CD4-positive, CD25-positive, alpha-beta regulatory T cell (primary cell): ENCODE results near the gene RPH3AL. TPM values are rescaled to one million over a fixed set of nuclear protein-coding genes. Genes with fewer than 3 reads are reported as not detected.
"Not testable (repeated sequence)": the region's sequence is repeated elsewhere in the genome, so short reads cannot be mapped to it uniquely, and the experiment has no call there.

Source experiments
- ATAC-seq, 2 donors: fragments of 150-1000 bp; cut with Tn5 transposase; one replicate each; pipeline ENCODE4 v1.10.0; 2021; ENCODE audit warnings: low read depth in 2 of 2, moderate number of reproducible peaks in 2 of 2, moderate library complexity in 1 of 2
- DNase-seq, 3 donors: peaks; one replicate each; pipeline versions ENCODE4 v3.0.0 to v3.0.0-alpha.2; 2012 to 2022; ENCODE audit warnings: mixed read lengths in 1 of 3
- H3K27ac ChIP-seq: one replicate; pipeline ENCODE4 v1.7.0; 2013; ENCODE audit warnings: mild to moderate bottlenecking, low read length; ENCODE audit not compliant: insufficient read depth, poor library complexity, severe bottlenecking
- H3K27me3 ChIP-seq: one replicate; pipeline ENCODE4 v1.7.0; 2013; ENCODE audit warnings: low read length; ENCODE audit not compliant: control insufficient read depth, insufficient read depth
- H3K36me3 ChIP-seq: one replicate; pipeline ENCODE4 v1.7.0; 2013; ENCODE audit warnings: mild to moderate bottlenecking, low read length, moderate library complexity; ENCODE audit not compliant: control insufficient read depth, insufficient read depth
- H3K4me1 ChIP-seq: 2 replicates; pipeline ENCODE4 v1.7.0; 2013; ENCODE audit warnings: mild to moderate bottlenecking, low read length; ENCODE audit not compliant: insufficient read depth, control insufficient read depth, poor library complexity, severe bottlenecking
- H3K4me3 ChIP-seq: one replicate; pipeline ENCODE4 v1.7.0; 2013; ENCODE audit warnings: low read depth, mild to moderate bottlenecking, low read length, moderate library complexity
- H3K9me3 ChIP-seq, 2 experiments: 1 replicate in 1 of 2; 2 replicates in 1 of 2; pipeline ENCODE4 v1.7.0; 2013; ENCODE audit warnings: low read length in 2 of 2, mild to moderate bottlenecking in 1 of 2, moderate library complexity in 1 of 2; ENCODE audit not compliant: control insufficient read depth in 2 of 2
- H3K27ac Mint-ChIP-seq, 3 donors: one replicate each; pipeline ENCODE4 v1.8.0; 2020 to 2022; ENCODE audit warnings: mild to moderate bottlenecking in 3 of 3, mixed read lengths in 3 of 3, moderate library complexity in 2 of 3
- H3K27me3 Mint-ChIP-seq: one replicate; pipeline ENCODE4 v1.8.0; 2022; ENCODE audit warnings: mild to moderate bottlenecking, mixed read lengths
- H3K36me3 Mint-ChIP-seq: one replicate; pipeline ENCODE4 v1.8.0; 2020; ENCODE audit warnings: mixed read lengths
- H3K4me1 Mint-ChIP-seq, 4 donors: one replicate each; pipeline ENCODE4 v1.8.0; 2020 to 2022; ENCODE audit warnings: mixed read lengths in 4 of 4, mild to moderate bottlenecking in 1 of 4
- H3K4me3 Mint-ChIP-seq, 4 donors: one replicate each; pipeline ENCODE4 v1.8.0; 2020 to 2022; ENCODE audit warnings: mild to moderate bottlenecking in 4 of 4, mixed read lengths in 4 of 4, moderate library complexity in 3 of 4
- H3K9me3 Mint-ChIP-seq, 7 donors: one replicate each; pipeline ENCODE4 v1.8.0; 2020 to 2022; ENCODE audit warnings: mixed read lengths in 7 of 7, mild to moderate bottlenecking in 3 of 7, moderate library complexity in 2 of 7
- polyA plus RNA-seq, 4 donors: library from polyadenylated mRNA; unstranded; fragments of 300-500 nt; fragmentation: Illumina TruSeq; gene quantifications; one replicate each; pipeline ENCODE4 v1.2.3, GENCODE V29; 2021
- total RNA-seq: library from RNA; stranded (reverse); gene quantifications from one replicate; pipeline ENCODE4 v1.2.3, GENCODE V29; 2022

RPH3AL gene
- total and polyA plus RNA-seq, 5 donors from 2014 or later = 0.65 to 5.6 (median 3.0) TPM

- Mint-ChIP-seq H3K4me1 (peaks cover 0 to 9% (median 0%) of the 10 kb centered on the region in 4 donors), H3K36me3 (peaks cover 8% of the 10 kb centered on the region), H3K4me3 (peak overlapping the region in 2 of 4 donors; percentile 73 to 79), H3K27me3 (no peaks in the 10 kb centered on the region), H3K9me3 (no peaks in the 10 kb centered on the region), H3K27ac (peak overlapping the region in 2 of 3 donors; percentile 60 to 82)
- Histone ChIP-seq H3K4me3 (no peak overlapping the region), H3K27ac (no peak overlapping the region), H3K4me1 (no peaks in the 10 kb centered on the region), H3K27me3 (no peaks in the 10 kb centered on the region), H3K9me3 (no peaks in the 10 kb centered on the region), H3K36me3 (no peaks in the 10 kb centered on the region)
- no peak for DNase-seq
- no peak for ATAC-seq
These were observed 136.0 kb downstream of the RPH3AL start for GRCh38 chr17:216625-217024.

DNA sequence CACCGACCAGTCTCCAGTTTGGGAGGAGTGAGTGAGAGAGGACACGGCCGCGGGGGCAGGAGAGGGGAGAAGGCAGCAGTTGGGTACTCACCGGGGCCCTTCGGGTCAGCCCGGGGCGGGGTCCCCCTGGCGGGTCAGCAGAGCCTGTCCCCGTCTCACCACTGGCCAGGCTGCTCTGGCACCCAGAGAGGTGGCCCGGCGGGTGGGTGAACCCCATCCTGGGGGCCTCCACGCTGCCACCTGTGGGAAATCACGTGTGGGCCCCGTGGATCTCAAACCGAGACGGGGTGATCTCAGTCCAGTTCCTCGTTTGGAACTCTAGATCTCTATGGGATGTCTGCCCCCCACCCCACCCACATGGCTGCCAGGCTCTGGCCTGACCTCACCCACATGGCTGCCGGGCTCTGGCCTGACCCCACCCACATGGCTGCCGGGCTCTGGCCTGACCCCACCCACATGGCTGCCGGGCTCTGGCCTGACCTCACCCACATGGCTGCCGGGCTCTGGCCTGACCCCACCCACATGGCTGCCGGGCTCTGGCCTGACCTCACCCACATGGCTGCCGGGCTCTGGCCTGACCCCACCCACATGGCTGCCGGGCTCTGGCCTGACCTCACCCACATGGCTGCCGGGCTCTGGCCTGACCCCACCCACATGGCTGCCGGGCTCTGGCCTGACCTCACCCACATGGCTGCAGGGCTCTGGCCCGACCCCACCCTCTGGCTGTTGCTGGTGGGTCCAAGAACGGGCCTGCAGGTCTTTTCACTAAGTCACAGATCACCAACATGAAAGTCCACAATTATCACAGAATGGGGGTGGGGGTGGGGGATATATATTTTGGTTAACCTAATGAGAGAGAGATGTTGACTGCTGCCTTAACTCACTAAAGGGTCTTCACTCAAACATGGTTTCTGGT lies 136.8 kb downstream of the RPH3AL start:
- H3K4me3 ChIP-seq, H3K27me3 ChIP-seq: not testable (repeated sequence)

GRCh38 chr17:214881-215331 lies 137.7 kb downstream of the RPH3AL start:
- H3K36me3 ChIP-seq = no peaks in the 10 kb centered on the region
- H3K27ac ChIP-seq = no peak overlapping the region
- no peaks in the 10 kb centered on the region for H3K27me3 ChIP-seq
- peak overlapping the region in 1 of 3 donors; percentile 75 for H3K27ac Mint-ChIP-seq
- no peak overlapping the region for H3K4me3 ChIP-seq
- H3K27me3 Mint-ChIP-seq = peaks cover 4% of the 10 kb centered on the region
- H3K4me3 Mint-ChIP-seq = peak overlapping the region in 2 of 4 donors; percentile 63 to 79
- DNase-seq = no peak
- ATAC-seq = no peak
- peaks cover 8% of the 10 kb centered on the region for H3K36me3 Mint-ChIP-seq
- no peaks in the 10 kb centered on the region for H3K4me1 ChIP-seq
- peaks cover 0 to 9% (median 0%) of the 10 kb centered on the region in 4 donors for H3K4me1 Mint-ChIP-seq
- H3K9me3 Mint-ChIP-seq = no peaks in the 10 kb centered on the region
- H3K9me3 ChIP-seq = no peaks in the 10 kb centered on the region

More for the DNA sequence above, 136.8 kb downstream of the RPH3AL start:
- not testable (repeated sequence) for H3K9me3 ChIP-seq, H3K27me3 Mint-ChIP-seq, DNase-seq, H3K36me3 ChIP-seq, H3K4me1 ChIP-seq, H3K9me3 Mint-ChIP-seq, H3K4me1 Mint-ChIP-seq, ATAC-seq, H3K36me3 Mint-ChIP-seq, H3K27ac ChIP-seq
- H3K27ac Mint-ChIP-seq = peak overlapping the region in 2 of 3 donors; percentile 60 to 82
- H3K4me3 Mint-ChIP-seq = peak overlapping the region in 2 of 4 donors; percentile 73 to 79

DNA sequence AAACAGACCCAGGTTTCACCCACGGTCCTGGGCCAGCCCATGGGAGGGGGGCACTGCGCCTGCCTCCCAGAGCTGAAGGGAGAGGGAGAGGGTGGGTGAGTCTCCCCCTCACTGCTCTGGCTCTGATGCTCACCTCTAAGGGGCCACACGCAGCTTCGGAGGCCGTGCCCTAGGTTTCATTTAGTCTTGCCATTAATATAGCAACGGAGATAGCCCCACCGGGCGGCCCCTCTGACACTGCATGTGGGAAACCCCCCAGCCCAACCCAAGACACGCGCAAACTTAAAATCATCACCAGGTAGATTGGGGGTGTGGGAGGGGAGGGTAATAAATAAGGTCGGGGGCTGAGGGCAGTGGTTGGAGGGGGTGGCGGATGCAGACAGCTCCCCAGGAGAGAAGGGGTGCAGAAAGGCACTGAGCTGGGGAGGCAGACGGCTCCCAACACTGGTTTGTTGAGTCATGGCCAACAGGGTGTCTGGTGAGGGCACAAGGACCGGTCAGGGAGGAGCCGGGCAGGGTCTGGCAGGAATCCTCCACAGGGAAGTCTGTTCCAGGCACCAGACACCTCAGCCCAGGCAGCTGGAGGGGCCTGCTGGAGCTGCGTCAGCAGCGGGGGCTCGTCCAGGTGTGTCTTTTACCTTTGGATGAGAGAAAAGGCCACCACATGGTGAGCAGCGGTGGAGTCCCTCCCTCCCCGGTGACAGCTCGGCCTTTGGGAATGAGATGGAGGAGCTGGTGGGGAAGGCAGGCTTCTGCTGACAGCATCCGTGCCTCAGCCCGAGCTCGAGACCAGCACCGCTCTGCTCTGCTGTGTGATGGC lies 139.1 kb downstream of the RPH3AL start:
- peaks cover 0 to 4% (median 0%) of the 10 kb centered on the region in 7 donors for H3K9me3 Mint-ChIP-seq
- H3K4me1 Mint-ChIP-seq = peaks cover 0 to 9% (median 0%) of the 10 kb centered on the region in 4 donors
- Histone ChIP-seq H3K27me3 (no peaks in the 10 kb centered on the region), H3K4me3 (no peak overlapping the region), H3K36me3 (no peaks in the 10 kb centered on the region), H3K9me3 (no peaks in the 10 kb centered on the region), H3K4me1 (no peaks in the 10 kb centered on the region), H3K27ac (no peak overlapping the region)
- no peak overlapping the region for H3K27ac Mint-ChIP-seq
- DNase-seq (no peak), ATAC-seq (no peak)
- no peak overlapping the region for H3K4me3 Mint-ChIP-seq
- H3K36me3 Mint-ChIP-seq = peaks cover 8% of the 10 kb centered on the region
- peaks cover 4% of the 10 kb centered on the region for H3K27me3 Mint-ChIP-seq

- peaks cover 5% of the 10 kb centered on the region for H3K36me3 Mint-ChIP-seq
- no peak overlapping the region for H3K27ac ChIP-seq
- H3K4me3 Mint-ChIP-seq = no peak overlapping the region
- H3K4me1 ChIP-seq = no peaks in the 10 kb centered on the region
- ATAC-seq = no peak
- H3K27ac Mint-ChIP-seq = no peak overlapping the region
- no peak for DNase-seq
- no peaks in the 10 kb centered on the region for H3K9me3 ChIP-seq
- peaks cover 11% of the 10 kb centered on the region for H3K27me3 Mint-ChIP-seq
- H3K27me3 ChIP-seq = no peaks in the 10 kb centered on the region
- no peaks in the 10 kb centered on the region for H3K36me3 ChIP-seq
- H3K4me3 ChIP-seq = no peak overlapping the region
- peaks cover 0 to 4% (median 0%) of the 10 kb centered on the region in 7 donors for H3K9me3 Mint-ChIP-seq
- peaks cover 0 to 4% (median 0%) of the 10 kb centered on the region in 4 donors for H3K4me1 Mint-ChIP-seq
These were observed 142.2 kb downstream of the RPH3AL start for GRCh38 chr17:210402-210801.

GRCh38 chr17:208429-208828 lies 144.2 kb downstream of the RPH3AL start:
- no peak overlapping the region for H3K27ac Mint-ChIP-seq
- Histone ChIP-seq H3K36me3 (no peaks in the 10 kb centered on the region), H3K27me3 (no peaks in the 10 kb centered on the region), H3K27ac (no peak overlapping the region), H3K9me3 (no peaks in the 10 kb centered on the region), H3K4me3 (no peak overlapping the region), H3K4me1 (no peaks in the 10 kb centered on the region)
- no peak for ATAC-seq
- H3K27me3 Mint-ChIP-seq = peaks cover 15% of the 10 kb centered on the region
- H3K4me1 Mint-ChIP-seq = no peaks in the 10 kb centered on the region
- DNase-seq = no peak
- H3K4me3 Mint-ChIP-seq = no peak overlapping the region
- peaks cover 0 to 4% (median 0%) of the 10 kb centered on the region in 7 donors for H3K9me3 Mint-ChIP-seq
- H3K36me3 Mint-ChIP-seq = peaks cover 5% of the 10 kb centered on the region

DNA sequence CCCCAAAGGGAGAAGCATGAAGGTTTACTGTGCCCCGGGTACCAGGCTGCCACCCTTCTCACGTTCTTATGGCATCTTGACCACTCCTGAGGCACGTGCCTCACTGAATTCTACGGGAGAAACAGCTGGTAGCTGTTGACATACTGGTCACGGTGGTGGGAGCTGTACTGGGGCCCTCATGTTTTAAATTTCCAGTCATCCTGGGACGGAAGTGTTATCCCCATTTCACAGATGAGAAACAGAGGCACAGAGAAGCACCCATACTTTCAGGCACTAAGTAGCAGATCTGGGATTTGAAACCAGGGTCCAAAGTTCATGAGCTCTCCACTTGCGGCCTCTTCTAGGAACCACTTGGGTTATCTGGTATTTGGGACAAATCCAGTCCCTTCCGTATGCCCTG lies 144.8 kb downstream of the RPH3AL start:
- H3K27ac ChIP-seq = no peak overlapping the region
- no peak overlapping the region for H3K27ac Mint-ChIP-seq
- H3K9me3 Mint-ChIP-seq = peaks cover 0 to 4% (median 0%) of the 10 kb centered on the region in 7 donors
- ATAC-seq = no peak
- no peak overlapping the region for H3K4me3 ChIP-seq
- no peak for DNase-seq
- no peaks in the 10 kb centered on the region for H3K4me1 Mint-ChIP-seq
- peaks cover 5% of the 10 kb centered on the region for H3K36me3 Mint-ChIP-seq
- no peaks in the 10 kb centered on the region for H3K27me3 ChIP-seq
- no peaks in the 10 kb centered on the region for H3K9me3 ChIP-seq
- no peaks in the 10 kb centered on the region for H3K4me1 ChIP-seq
- no peak overlapping the region for H3K4me3 Mint-ChIP-seq
- peaks cover 15% of the 10 kb centered on the region for H3K27me3 Mint-ChIP-seq
- no peaks in the 10 kb centered on the region for H3K36me3 ChIP-seq
